ENCODE measurements around the gene GTF3C1.

DNA sequence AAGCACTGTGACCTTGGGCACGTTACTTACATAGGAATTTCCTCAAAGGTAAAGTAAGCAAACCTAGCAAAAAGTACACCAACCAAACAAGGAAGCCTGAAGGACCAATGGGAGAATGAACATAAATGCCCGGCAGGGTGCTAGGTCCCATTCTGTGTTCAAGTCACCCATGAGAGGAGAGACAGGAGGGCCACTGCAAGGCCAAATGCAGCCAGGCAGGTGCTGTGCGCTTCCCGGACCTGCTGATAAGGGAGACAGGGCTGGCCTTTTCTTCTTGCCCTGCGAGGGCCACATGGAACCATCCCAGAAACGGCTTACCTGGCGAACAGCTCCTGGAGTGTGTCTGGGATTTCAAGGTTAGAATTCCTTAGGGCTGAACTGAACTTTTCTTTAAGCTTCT, 69.0 kb downstream of the GTF3C1 start:
- TF ChIP-seq, protein P1, sequence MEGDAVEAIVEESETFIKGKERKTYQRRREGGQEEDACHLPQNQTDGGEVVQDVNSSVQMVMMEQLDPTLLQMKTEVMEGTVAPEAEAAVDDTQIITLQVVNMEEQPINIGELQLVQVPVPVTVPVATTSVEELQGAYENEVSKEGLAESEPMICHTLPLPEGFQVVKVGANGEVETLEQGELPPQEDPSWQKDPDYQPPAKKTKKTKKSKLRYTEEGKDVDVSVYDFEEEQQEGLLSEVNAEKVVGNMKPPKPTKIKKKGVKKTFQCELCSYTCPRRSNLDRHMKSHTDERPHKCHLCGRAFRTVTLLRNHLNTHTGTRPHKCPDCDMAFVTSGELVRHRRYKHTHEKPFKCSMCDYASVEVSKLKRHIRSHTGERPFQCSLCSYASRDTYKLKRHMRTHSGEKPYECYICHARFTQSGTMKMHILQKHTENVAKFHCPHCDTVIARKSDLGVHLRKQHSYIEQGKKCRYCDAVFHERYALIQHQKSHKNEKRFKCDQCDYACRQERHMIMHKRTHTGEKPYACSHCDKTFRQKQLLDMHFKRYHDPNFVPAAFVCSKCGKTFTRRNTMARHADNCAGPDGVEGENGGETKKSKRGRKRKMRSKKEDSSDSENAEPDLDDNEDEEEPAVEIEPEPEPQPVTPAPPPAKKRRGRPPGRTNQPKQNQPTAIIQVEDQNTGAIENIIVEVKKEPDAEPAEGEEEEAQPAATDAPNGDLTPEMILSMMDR (conservative IDR thresholded peaks at IDR 0.05 in 1 of 2, IDR thresholded peaks at IDR 0.05 in 1 of 2; ENCODE audit: extremely low read depth in 1 of 2, insufficient read depth in 1 of 2, low read depth in 1 of 2, low read length in 2 of 2) = no peak
- no peak for TF ChIP-seq EZH2 (IDR thresholded peaks at IDR 0.05; ENCODE audit: borderline replicate concordance, low read length)

Data from mammary epithelial cell (primary cell).